ENCODE results near the gene FANCD2. TPM values are rescaled to one million over a fixed set of nuclear protein-coding genes. Genes with fewer than 3 reads are reported as not detected.

Gene FANCD2
- total RNA-seq, 1 experiment from 2014 or later: 74.9 TPM

- H3K4ac ChIP-seq (ENCODE audit: low read depth, low read length): no peak overlapping the region
- no peak overlapping the region for H3K27ac ChIP-seq (ENCODE audit: insufficient read length, low read depth, low read length)
- no peak overlapping the region for H2BK5ac ChIP-seq (ENCODE audit: insufficient read length, low read length)
- no peaks in the 10 kb centered on the region for H4K20me1 ChIP-seq (ENCODE audit: control insufficient read depth, insufficient read depth, insufficient read length)
- no peak overlapping the region for H2AK5ac ChIP-seq (ENCODE audit: insufficient read length, low read length)
- H2BK12ac ChIP-seq (ENCODE audit: insufficient read length, low read depth, low read length): no peak overlapping the region
- H4K5ac ChIP-seq (ENCODE audit: insufficient read length, low read depth, low read length): no peak overlapping the region
- H4K8ac ChIP-seq (replicated peaks; ENCODE audit: insufficient read length, low read depth, low read length): no peak overlapping the region
- no peak for DNase-seq
- H3K4me3 Mint-ChIP-seq: no peak overlapping the region
- no peaks in the 10 kb centered on the region for H3K9me3 ChIP-seq (ENCODE audit: control insufficient read depth, low read depth, low read length)
- H3K36me3 Mint-ChIP-seq (ENCODE audit: insufficient read depth in 1 of 3, low read depth in 3 of 3): peaks cover 3 to 28% (median 19%) of the 10 kb centered on the region in 3 experiments; a peak in 5 of 7 replicates
- no peak overlapping the region for H2BK20ac ChIP-seq (ENCODE audit: low read depth, low read length, poor library complexity, severe bottlenecking)
- H3T11ph ChIP-seq (ENCODE audit: low read length): no peak overlapping the region
- no peak for TF ChIP-seq CTCF (conservative IDR thresholded peaks at IDR 0.05)
- H3K4me1 Mint-ChIP-seq: no peaks in the 10 kb centered on the region
- no peak overlapping the region for H3K27ac Mint-ChIP-seq
- no peak overlapping the region for H3K23ac ChIP-seq (ENCODE audit: insufficient read length, low read depth, low read length)
- no peaks in the 10 kb centered on the region for H3K27me3 ChIP-seq (ENCODE audit: insufficient read depth, low read length)
- H3K79me2 ChIP-seq (ENCODE audit: insufficient read depth, low read length): no peaks in the 10 kb centered on the region
- no peak overlapping the region for H4K91ac ChIP-seq (ENCODE audit: insufficient read length, low read depth, low read length)
- no peaks in the 10 kb centered on the region for H3K79me1 ChIP-seq (ENCODE audit: insufficient read depth, low read depth, low read length, poor library complexity, severe bottlenecking)
- H3K18ac ChIP-seq (ENCODE audit: insufficient read length, low read depth, low read length): no peak overlapping the region
- no peaks in the 10 kb centered on the region for H3K9me3 Mint-ChIP-seq
- no peak overlapping the region for H2BK15ac ChIP-seq (ENCODE audit: low read depth, low read length)
- H3K23me2 ChIP-seq (ENCODE audit: insufficient read length, low read depth, low read length, poor library complexity, severe bottlenecking): no peaks in the 10 kb centered on the region
- no peaks in the 10 kb centered on the region for H3K27me3 Mint-ChIP-seq (ENCODE audit: low read depth)
- H3K56ac ChIP-seq (ENCODE audit: insufficient read length, low read depth, low read length): no peak overlapping the region
- H2BK120ac ChIP-seq (ENCODE audit: low read depth, low read length, poor library complexity, severe bottlenecking): no peak overlapping the region
- H3K14ac ChIP-seq (ENCODE audit: insufficient read depth, low read length): no peak overlapping the region
- no peaks in the 10 kb centered on the region for H3K4me1 ChIP-seq (ENCODE audit: insufficient read depth, low read length)
- no peak overlapping the region for H2AFZ ChIP-seq (ENCODE audit: low read length)
- no CpG with 5 or more reads among the region's 5 CpGs for WGBS (ENCODE audit: extremely low coverage, insufficient read length, low lambda C conversion rate)
- H3K4me2 ChIP-seq (ENCODE audit: insufficient read depth, insufficient read length, low read length): no peak overlapping the region
- no peak overlapping the region for H3K9ac ChIP-seq (ENCODE audit: extremely low read depth, insufficient read length, low read length)
Measured at GRCh38 chr3:10019326-10019725, 6.9 kb upstream of the FANCD2 start.

Data from H9 (cell line).